BLaER1 (cell line): ENCODE data around the gene SNTA1.
A peak's percentile ranks its signal among the peaks of the same experiment; 100 is the strongest.
"Not testable (repeated sequence)": the region's sequence is repeated elsewhere in the genome, so short reads cannot be mapped to it uniquely, and the experiment has no call there.

ENCODE experiments used
- H3K27ac ChIP-seq: shearing (Covaris generic); formaldehyde crosslinking; 2 replicates; pipeline ENCODE4 v1.8.1; 2022
- H3K27me3 ChIP-seq: shearing (Covaris generic); formaldehyde crosslinking; 2 replicates; pipeline ENCODE4 v1.8.1; 2022
- H3K36me3 ChIP-seq: shearing (Covaris generic); formaldehyde crosslinking; 2 replicates; pipeline ENCODE4 v1.8.1; 2022
- H3K4me1 ChIP-seq: shearing (Covaris generic); formaldehyde crosslinking; 2 replicates; pipeline ENCODE4 v1.8.1; 2022
- H3K4me2 ChIP-seq: shearing (Covaris generic); formaldehyde crosslinking; 2 replicates; pipeline ENCODE4 v1.8.1; 2022
- H3K4me3 ChIP-seq: shearing (Covaris generic); formaldehyde crosslinking; 2 replicates; pipeline ENCODE4 v1.8.1; 2022
- H3K9ac ChIP-seq: shearing (Covaris generic); formaldehyde crosslinking; 2 replicates; pipeline ENCODE4 v1.8.1; 2022
- H3K9me3 ChIP-seq: shearing (Covaris generic); formaldehyde crosslinking; 2 replicates; pipeline ENCODE4 v1.8.1; 2022
- H4K20me1 ChIP-seq: shearing (Covaris generic); formaldehyde crosslinking; 2 replicates; pipeline ENCODE4 v1.8.1; 2022
- Cebpa-rat ChIP-seq: shearing (Covaris generic); IDR thresholded peaks from 2 replicates; pipeline ENCODE4 v1.8.1; 2022

Gene SNTA1

DNA sequence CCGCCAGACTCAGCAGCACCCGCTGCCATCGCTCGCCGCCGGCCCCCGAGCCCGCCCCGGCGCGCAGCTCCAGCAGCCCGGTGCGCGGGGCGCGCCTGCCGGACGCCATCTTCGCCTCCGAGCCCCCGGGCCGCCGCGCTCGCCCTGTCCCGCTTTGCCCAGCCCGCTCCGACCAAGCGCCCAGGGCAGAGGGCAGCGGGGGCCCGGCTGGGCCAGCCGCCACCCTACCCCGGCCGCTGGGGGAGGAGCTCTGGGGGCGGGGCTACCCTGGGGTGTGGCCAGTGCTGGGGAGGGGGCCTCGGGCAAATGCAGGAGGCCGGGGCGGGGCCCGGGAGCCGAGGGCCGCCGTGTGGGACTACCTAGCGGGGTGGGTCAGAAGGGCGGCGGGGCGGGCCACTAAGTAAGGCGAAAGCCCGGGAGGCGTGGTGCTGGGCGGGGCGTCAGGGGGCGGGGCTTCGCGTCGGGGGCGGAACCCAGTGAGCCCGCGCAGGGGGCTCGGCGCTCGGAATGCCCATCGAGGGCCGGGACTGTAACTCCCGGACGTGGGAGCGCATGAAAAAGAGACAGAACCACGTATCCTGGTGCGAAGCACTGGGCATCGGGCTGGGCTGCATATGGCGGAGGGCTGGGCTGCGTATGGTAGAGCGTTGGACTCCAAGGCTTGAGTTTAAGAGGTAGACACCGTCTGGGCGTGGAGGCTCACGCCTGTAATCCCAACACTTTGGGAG is at the start of gene SNTA1:
SNTA1 (minus strand) TSS at position 252 of the 728 bp plus-strand sequence; CDS start at position 109, 143 bp downstream.
- H3K4me1 ChIP-seq, result peaks cover 80% of the 10 kb centered on the region
- peak within 1 kb of the TSS; percentile 79 for H3K27ac ChIP-seq

DNA sequence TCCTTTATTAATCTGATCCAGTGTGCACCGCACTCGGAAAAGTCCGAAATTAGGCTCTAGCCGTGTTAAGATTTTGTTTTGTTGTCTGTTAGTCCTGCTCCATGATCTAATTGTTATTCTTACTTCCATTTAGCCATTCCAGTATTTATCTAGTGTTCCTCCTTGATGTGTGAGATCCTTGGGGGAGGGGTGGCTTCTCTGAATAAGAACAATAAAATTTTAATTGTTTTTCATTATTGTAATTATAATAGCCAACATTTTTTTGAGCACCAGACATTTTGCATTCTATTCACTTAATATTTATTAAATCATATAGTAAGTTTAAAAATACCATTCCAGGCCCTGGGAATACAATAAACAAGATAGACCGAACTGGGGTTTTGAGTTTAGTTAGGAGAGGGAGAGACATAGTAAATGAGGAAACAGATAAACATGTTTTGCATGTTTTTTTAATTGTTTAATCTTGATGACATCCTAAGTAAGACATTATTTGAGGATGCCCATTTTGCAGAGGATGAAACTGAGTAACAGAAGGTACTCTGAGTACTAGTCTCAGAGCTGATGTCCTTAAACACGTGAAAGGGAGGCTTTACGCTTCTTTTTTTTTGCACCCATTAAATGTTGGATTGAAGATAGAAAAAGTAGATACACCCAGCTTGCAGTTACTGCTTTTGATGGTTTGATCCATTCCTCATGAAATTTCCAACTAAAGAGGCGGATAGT is 47.5 kb upstream of the SNTA1 start:
- no peaks in the 10 kb centered on the region for H3K9me3 ChIP-seq
- TF ChIP-seq Cebpa-rat, result no peak
- peaks cover 44% of the 10 kb centered on the region for H4K20me1 ChIP-seq
- H3K36me3 ChIP-seq, result peaks cover 6% of the 10 kb centered on the region
- peak overlapping the region; percentile 90 for H3K4me3 ChIP-seq
- no peaks in the 10 kb centered on the region for H3K27me3 ChIP-seq
- peak overlapping the region; percentile 94 for H3K4me2 ChIP-seq
- H3K9ac ChIP-seq, result peak overlapping the region; percentile 85
- H3K4me1 ChIP-seq, result peaks cover 40% of the 10 kb centered on the region
- peak overlapping the region; percentile 79; the same call in 1 of the 2 replicates for H3K27ac ChIP-seq

More for the DNA sequence above, at the start of gene SNTA1:
- Histone ChIP-seq H3K27me3 (no peaks in the 10 kb centered on the region), H3K4me3 (peak within 1 kb of the TSS; percentile 89), H4K20me1 (no peaks in the 10 kb centered on the region), H3K9ac (peak within 1 kb of the TSS; percentile 82), H3K4me2 (peak within 1 kb of the TSS; percentile 92), H3K36me3 (peaks cover 4% of the 10 kb centered on the region), H3K9me3 (peaks cover 8% of the 10 kb centered on the region)
- TF ChIP-seq Cebpa-rat, result no peak

DNA sequence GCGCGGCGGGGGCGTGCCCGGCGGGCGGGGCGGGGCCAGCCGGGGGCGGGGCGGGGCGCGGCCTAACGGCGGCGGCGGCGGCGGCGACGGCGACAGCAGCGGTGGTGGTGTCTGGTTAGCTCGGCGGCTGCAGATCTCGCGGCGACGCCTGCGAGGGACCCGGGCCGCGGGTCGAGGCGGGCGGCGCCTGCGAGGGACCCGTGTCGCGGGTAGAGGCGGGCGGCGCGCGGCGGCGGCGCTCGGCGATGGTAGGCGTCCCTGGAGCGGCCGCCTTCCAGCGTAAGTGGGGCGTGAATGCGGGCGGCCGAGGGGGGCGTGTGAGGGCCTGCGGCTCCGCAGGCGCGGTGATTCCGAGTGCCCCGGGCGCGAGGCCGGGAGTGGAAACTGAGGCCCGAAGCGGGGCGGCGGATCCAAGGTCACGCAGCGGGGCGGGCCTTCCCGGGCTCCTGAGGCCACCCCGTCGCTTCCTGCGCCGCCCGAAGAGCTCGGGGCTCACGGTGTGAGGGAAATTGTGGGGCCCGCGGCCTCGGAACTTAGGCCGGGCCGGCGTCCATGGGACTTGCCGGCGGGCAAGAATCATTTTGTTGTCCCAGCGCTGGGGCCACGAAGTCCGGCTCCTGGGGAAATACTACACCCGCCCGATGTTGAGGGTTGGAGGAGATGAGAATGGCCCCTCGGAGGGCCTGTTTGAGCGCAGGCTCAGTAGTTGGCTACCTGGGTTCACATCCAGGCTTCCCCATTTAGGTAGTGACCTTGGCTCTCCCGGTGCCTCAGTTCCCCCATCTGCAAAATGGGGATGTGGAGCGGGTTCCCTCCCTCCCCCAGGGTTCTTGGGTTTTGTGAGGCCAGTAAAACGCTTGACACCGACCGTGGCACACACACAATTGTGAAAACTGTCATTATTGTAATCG is 46.7 kb upstream of the SNTA1 start, which contains the start of gene CBFA2T2:
CBFA2T2 (plus strand) TSS at position 74 of the 911 bp plus-strand sequence; CDS start at position 246, 172 bp downstream.
- H3K9ac ChIP-seq, result peak within 1 kb of the TSS; percentile 85
- H3K4me1 ChIP-seq, result peaks cover 40% of the 10 kb centered on the region
- H3K27me3 ChIP-seq, result no peaks in the 10 kb centered on the region
- H3K4me2 ChIP-seq, result peak within 1 kb of the TSS; percentile 94
- peak within 1 kb of the TSS; percentile 79 for H3K27ac ChIP-seq
- H3K4me3 ChIP-seq, result peak within 1 kb of the TSS; percentile 90
- H4K20me1 ChIP-seq, result peaks cover 36% of the 10 kb centered on the region
- no peaks in the 10 kb centered on the region for H3K9me3 ChIP-seq
- H3K36me3 ChIP-seq, result peaks cover 6% of the 10 kb centered on the region
- TF ChIP-seq Cebpa-rat, result no peak

DNA sequence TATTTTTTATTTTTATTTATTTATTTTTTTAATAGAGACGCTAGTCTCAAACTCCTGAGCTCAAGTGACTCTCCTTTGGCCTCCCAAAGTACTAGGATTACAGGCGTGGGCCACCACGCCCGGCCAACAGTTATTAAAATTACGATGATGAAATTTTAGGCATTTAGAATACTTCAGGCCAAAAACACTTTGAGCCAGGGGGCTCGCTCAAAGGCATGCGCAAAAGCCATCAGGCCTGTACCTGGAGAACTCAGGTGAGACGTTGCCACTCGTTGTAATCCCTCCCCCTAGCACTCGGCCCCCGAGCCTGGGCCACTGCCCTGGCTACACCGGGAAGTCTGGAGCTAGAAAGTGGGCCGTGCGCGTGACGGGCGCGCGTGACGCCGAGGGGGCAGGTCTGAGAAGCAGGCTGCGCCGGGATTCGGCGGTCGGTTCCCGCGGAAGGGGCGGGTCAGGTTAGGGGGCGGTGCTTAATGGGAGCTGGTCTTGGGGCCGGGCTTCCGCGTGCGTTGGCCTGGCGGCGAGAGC is 46.0 kb upstream of the SNTA1 start:
- Histone ChIP-seq H3K4me1 (peaks cover 40% of the 10 kb centered on the region), H3K9ac (peak overlapping the region; percentile 80), H3K36me3 (peaks cover 6% of the 10 kb centered on the region), H3K4me2 (peak overlapping the region; percentile 87), H3K27me3 (no peaks in the 10 kb centered on the region), H3K27ac (peak overlapping the region; percentile 79), H3K4me3 (peak overlapping the region; percentile 90), H4K20me1 (peaks cover 36% of the 10 kb centered on the region), H3K9me3 (no peaks in the 10 kb centered on the region)
- no peak for TF ChIP-seq Cebpa-rat

DNA sequence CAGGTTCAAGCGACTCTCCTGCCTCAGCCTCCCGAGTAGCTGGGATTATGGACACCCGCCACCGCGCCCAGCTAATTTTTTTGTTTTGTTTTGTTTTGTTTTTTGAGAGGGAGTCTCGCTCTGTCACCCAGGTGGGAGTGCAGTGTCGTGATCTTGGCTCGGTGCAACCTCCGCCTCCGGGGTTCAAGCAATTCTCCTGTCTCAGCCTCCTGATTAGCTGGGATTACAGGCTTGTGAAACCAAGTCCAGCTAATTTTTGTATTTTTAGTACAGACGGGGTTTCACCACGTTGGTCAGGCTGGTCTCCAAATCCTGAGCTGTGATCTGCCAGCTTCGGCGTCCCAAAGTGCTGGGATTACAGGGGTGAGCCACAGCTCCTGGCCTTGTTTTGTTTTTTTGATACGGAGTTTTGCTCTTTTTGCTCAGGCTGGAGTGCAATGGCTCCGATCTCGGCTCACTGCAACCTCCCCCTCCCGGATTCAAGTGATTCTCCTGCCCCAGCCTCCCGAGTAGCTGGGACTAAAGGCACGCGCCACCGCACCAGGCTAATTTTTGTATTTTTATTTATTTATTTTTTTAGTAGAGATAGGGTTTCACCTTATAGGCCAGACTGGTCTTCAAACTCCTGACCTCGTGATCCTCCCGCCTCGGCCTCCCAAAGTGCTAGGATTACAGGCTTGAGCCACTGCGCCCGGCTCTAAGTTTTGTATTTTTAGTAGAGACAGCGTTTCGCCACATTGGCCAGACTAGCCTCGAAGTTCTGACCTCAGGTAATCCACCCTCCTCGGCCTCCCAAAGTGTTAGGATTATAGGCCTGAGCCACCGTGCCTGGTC is 45.3 kb upstream of the SNTA1 start:
- Histone ChIP-seq H3K27ac (peak overlapping the region; percentile 79), H3K4me2 (peak overlapping the region; percentile 87), H4K20me1 (peaks cover 36% of the 10 kb centered on the region), H3K4me1 (peaks cover 40% of the 10 kb centered on the region), H3K9ac (peak overlapping the region; percentile 80), H3K4me3 (peak overlapping the region; percentile 90)
- not testable (repeated sequence) for H3K9me3 ChIP-seq, H3K36me3 ChIP-seq, H3K27me3 ChIP-seq

DNA sequence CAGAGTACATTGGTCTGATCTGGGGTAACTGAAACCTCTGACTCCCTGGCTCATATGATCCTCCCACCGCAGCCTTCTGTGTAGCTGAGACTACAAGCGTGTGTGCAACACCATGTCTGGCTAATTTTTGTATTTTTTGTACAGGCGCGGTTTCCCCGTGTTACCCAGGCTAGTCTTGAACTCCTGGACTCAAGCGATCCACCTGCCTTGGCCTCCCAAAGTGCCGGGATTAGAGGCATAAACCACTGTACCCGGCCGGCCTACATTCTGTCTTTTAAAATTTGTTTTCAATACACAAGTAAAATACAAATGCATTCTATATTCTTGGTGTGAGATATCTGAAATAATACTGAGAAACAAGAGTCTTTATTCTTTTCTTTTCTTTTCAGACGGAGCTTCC is 44.6 kb upstream of the SNTA1 start:
- Histone ChIP-seq H3K27ac (no peak overlapping the region), H3K4me1 (peaks cover 40% of the 10 kb centered on the region), H3K27me3 (no peaks in the 10 kb centered on the region)

DNA sequence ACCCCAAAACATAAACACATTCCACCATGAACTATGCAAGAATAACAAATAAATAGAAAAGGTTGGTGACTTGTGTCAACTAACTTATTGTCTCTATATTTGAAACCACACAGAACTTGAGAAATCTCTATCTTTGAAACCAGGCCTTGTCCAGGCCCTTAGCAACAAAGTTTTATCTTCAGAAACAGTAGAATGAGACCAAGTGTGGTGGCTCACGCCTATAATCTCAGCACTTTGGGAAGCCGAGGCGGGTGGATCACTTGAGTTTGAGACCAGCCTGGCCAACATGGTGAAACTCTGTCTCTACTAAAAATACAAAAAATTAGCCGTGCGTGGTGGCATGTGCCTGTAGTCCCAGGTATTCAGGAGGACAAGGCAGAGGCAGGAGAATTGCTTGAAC is 39.6 kb upstream of the SNTA1 start:
- H4K20me1 ChIP-seq, H3K27ac ChIP-seq, H3K9me3 ChIP-seq, H3K9ac ChIP-seq, H3K4me2 ChIP-seq, H3K4me3 ChIP-seq, H3K4me1 ChIP-seq, H3K36me3 ChIP-seq, H3K27me3 ChIP-seq: not testable (repeated sequence)

More for the DNA sequence above, 44.6 kb upstream of the SNTA1 start:
- H3K4me3 ChIP-seq, result no peak overlapping the region
- no peak overlapping the region for H3K4me2 ChIP-seq
- no peaks in the 10 kb centered on the region for H3K9me3 ChIP-seq
- H4K20me1 ChIP-seq, result peaks cover 29% of the 10 kb centered on the region
- TF ChIP-seq Cebpa-rat, result no peak
- H3K9ac ChIP-seq, result no peak overlapping the region
- peaks cover 2% of the 10 kb centered on the region for H3K36me3 ChIP-seq

DNA sequence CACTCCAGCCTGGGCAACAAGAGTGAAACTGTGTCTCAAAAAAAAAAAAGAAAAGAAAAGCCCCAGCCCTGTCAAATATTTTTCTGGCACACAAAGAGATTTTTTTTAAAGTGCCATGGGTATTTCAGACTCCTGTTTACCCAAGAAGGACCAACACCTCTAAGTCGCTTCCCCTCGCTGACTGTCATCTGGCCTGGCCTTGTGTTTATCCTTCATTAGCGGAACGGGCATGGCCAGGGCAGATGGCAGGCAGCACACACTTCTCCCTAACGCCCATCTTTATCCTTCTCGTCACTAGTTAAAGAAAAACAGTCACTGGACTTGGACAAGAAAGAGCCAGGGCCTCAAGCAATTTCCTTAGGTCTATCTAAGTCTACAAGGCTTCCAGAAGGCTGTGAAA is 39.0 kb upstream of the SNTA1 start:
- Histone ChIP-seq H3K36me3 (no peaks in the 10 kb centered on the region), H3K4me2 (no peak overlapping the region)

More for the DNA sequence above, 39.0 kb upstream of the SNTA1 start:
- Histone ChIP-seq H3K9me3 (no peaks in the 10 kb centered on the region), H3K4me1 (peaks cover 8% of the 10 kb centered on the region), H4K20me1 (no peaks in the 10 kb centered on the region), H3K9ac (no peak overlapping the region), H3K27ac (no peak overlapping the region), H3K4me3 (no peak overlapping the region), H3K27me3 (no peaks in the 10 kb centered on the region)
- TF ChIP-seq Cebpa-rat, result no peak
